Fibroblast of mammary gland (primary cell): Measurements from ENCODE around the gene BNC2.

Experiments
- DNase-seq: peaks from one replicate; pipeline ENCODE4 v3.0.0-alpha.2; 2010; ENCODE audit warnings: low read depth
- H3K4me3 ChIP-seq: 2 replicates; pipeline ENCODE4 v1.5.1; 2011; ENCODE audit warnings: low read depth, mild to moderate bottlenecking, low read length, moderate library complexity; ENCODE audit not compliant: control insufficient read depth
- CTCF ChIP-seq: conservative IDR thresholded peaks from 2 replicates; pipeline ENCODE4 v1.5.1; 2011; ENCODE audit warnings: low read depth, low read length, inconsistent platforms; ENCODE audit not compliant: control insufficient read depth, insufficient read depth

Gene BNC2

GRCh38 chr9:16431666-16432392, 438.6 kb downstream of the BNC2 start:
- TF ChIP-seq CTCF = no peak
- no peak overlapping the region for H3K4me3 ChIP-seq
- no peak for DNase-seq

DNA sequence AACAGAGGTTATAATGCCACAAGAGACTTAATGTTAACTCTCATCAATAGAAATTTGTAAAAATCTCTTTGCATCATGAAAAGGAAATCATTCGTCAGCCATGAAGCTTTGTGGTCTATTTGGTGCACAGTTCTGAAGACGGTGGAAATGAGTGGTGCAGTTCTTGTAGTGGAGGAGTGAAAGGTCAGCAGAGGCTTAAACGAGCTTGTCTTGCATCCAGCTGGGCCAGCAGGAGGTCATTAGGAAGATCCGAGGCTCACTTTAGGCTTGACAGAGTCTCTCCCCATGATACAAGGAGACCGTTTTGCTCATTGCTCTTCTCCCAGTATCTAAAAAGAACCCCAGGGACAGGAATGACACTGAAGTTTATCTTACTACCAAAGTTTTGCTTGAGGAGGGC, 440.8 kb downstream of the BNC2 start:
- DNase-seq = no peak
- no peak overlapping the region for H3K4me3 ChIP-seq
- TF ChIP-seq CTCF = no peak

GRCh38 chr9:16427873-16428427, 442.5 kb downstream of the BNC2 start:
- TF ChIP-seq CTCF = no peak

DNA sequence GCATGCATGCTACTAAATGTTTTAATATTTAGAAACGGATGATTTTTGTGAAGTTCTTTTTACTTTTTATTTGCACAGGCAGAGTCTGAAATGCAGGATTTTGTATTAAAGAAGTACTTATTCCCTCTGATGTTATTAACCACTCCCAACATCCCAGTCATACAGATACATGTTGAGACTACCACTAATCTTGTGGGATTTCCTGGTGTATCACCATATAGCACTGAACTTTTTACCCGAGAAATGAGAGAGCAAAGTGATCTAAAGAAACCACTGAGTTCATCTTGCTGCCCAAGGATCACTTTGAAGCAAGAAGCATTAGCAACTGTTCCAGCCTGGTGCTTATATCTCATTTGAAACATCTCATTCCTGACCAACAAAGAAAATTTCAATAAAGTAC, 443.8 kb downstream of the BNC2 start:
- H3K4me3 ChIP-seq = no peak overlapping the region
- TF ChIP-seq CTCF = no peak
- DNase-seq = peak; percentile 30

More at GRCh38 chr9:16427873-16428427, 442.5 kb downstream of the BNC2 start:
- no peak for DNase-seq
- H3K4me3 ChIP-seq = no peak overlapping the region

DNA sequence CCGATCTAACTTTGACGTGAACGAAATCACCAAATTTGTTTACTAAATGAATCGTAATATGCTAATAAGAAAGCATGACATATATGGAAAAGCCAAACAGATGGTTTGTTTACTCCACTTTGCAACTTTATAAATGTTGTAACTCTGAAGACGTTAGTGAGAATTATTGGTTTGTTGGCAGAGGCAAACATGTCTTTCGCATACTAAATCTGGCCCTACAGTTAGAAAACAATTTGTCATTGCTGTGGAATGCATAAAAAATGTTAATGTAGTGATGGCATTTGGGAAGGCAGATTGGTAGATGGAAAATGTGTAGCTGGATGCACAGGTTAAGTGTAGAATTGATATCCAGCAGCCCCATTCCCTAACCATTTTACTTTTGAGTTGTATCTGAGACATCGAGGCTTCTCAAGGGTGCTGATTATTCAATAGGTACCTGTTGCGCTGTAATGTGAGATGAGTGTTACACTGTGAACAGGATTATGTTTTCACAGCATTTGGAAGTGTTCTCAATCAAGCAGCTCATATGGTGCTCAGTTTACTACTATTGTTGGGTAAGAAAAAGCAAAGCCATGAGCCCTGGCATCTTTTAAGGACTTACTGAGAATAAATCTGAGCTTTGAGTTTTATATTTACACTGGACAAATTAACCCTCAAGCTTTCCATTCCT, 444.8 kb downstream of the BNC2 start:
- no peak overlapping the region for H3K4me3 ChIP-seq
- peak; percentile 77 for DNase-seq
- TF ChIP-seq CTCF = no peak

- no peak overlapping the region for H3K4me3 ChIP-seq
- DNase-seq = no peak
- no peak for TF ChIP-seq CTCF
Observed at GRCh38 chr9:16422114-16422513, 448.4 kb downstream of the BNC2 start.
